Osteoblast (primary cell): ENCODE results near the gene SCARF2. TPM values are rescaled to one million over a fixed set of nuclear protein-coding genes. Genes with fewer than 3 reads are reported as not detected.
A peak's percentile ranks its signal among the peaks of the same experiment; 100 is the strongest.
"Not testable (repeated sequence)": the region's sequence is repeated elsewhere in the genome, so short reads cannot be mapped to it uniquely, and the experiment has no call there.

ENCODE experiments used
- DNase-seq: peaks from one replicate; pipeline ENCODE4 v3.0.0; 2011; ENCODE audit warnings: low spot score, mixed read lengths; ENCODE audit not compliant: insufficient read length; ENCODE audit errors: missing footprints
- H2AFZ ChIP-seq: 2 replicates; pipeline ENCODE4 v1.6.0; 2011; ENCODE audit warnings: mild to moderate bottlenecking, low read length
- H3K27ac ChIP-seq: 2 replicates; pipeline ENCODE4 v1.5.1; 2011; ENCODE audit warnings: mild to moderate bottlenecking, low read depth, low read length, moderate library complexity
- H3K27me3 ChIP-seq: 2 replicates; pipeline ENCODE4 v1.6.0; 2012; ENCODE audit warnings: mild to moderate bottlenecking, control low read depth, inconsistent platforms, low read length, moderate library complexity; ENCODE audit not compliant: insufficient read depth
- H3K36me3 ChIP-seq: 2 replicates; pipeline ENCODE4 v1.5.1; 2011; ENCODE audit warnings: mild to moderate bottlenecking, low read length, control low read depth, moderate library complexity; ENCODE audit not compliant: insufficient read depth
- H3K4me1 ChIP-seq: 2 replicates; pipeline ENCODE4 v1.5.1; 2011; ENCODE audit warnings: mild to moderate bottlenecking, low read length, control low read depth, moderate library complexity; ENCODE audit not compliant: insufficient read depth
- H3K4me2 ChIP-seq: 2 replicates; pipeline ENCODE4 v1.6.0; 2011; ENCODE audit warnings: mild to moderate bottlenecking, low read length; ENCODE audit not compliant: insufficient read depth
- H3K4me3 ChIP-seq: fragments of 200-600 bp; sonication (generic); 3 replicates; pipeline ENCODE4 v1.5.1; 2012; ENCODE audit warnings: mild to moderate bottlenecking, low read length, inconsistent platforms; ENCODE audit not compliant: insufficient read depth
- H3K79me2 ChIP-seq: 2 replicates; pipeline ENCODE4 v1.6.0; 2012; ENCODE audit warnings: mild to moderate bottlenecking, low read length, control low read depth, inconsistent platforms; ENCODE audit not compliant: insufficient read depth
- H3K9me3 ChIP-seq: 2 replicates; pipeline ENCODE4 v1.5.1; 2011; ENCODE audit warnings: low read depth, low read length, control low read depth
- H4K20me1 ChIP-seq: 2 replicates; pipeline ENCODE4 v1.6.0; 2012; ENCODE audit warnings: mild to moderate bottlenecking, low read length, control low read depth; ENCODE audit not compliant: insufficient read depth
- small RNA-seq: library from RNA; depleted of rRNA; stranded (forward); fragments of <200 nt; gene quantifications from one replicate; pipeline ENCODE3, GENCODE V24; 2012
- total RNA-seq: library from RNA; depleted of rRNA; stranded (reverse); fragments of >200 nt; gene quantifications from 2 replicates; pipeline ENCODE4 v1.2.3, GENCODE V29; 2012
- TF ChIP-seq, protein P1 (sequence below): IDR thresholded peaks from 2 replicates; pipeline ENCODE4 v1.5.1; 2011; ENCODE audit warnings: mild to moderate bottlenecking, low read depth, low read length, moderate library complexity; ENCODE audit errors: extremely low read depth

Gene SCARF2
- total RNA-seq, 1 donor, result 23.9 TPM

DNA sequence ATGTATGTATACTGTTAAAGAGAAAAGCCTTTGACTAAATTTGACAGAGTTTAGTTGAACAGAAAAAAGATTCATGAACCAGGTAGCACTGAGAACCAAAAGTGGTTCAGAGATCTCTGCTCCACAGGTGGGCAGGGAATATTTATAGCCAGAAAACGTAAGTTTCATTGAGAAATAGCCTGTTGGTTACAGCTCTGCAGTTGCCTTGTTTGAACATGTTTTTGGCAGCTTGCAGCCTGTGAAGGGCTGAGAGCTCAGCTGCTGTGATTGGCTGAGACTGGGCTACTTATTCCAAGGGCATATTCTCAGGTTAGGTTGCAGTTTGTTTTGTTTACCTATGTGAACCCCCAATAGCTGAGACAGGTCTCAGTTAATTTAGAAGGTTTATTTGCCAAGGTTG lies 57.1 kb downstream of the SCARF2 start:
- Histone ChIP-seq H4K20me1 (no peaks in the 10 kb centered on the region), H3K4me2 (no peak overlapping the region), H3K36me3 (no peaks in the 10 kb centered on the region), H3K4me3 (no peak overlapping the region), H3K27me3 (peaks cover 12% of the 10 kb centered on the region), H2AFZ (no peak overlapping the region), H3K9me3 (no peaks in the 10 kb centered on the region), H3K79me2 (no peaks in the 10 kb centered on the region), H3K27ac (no peak overlapping the region), H3K4me1 (no peaks in the 10 kb centered on the region)
- no peak for DNase-seq
- TF ChIP-seq, protein P1, sequence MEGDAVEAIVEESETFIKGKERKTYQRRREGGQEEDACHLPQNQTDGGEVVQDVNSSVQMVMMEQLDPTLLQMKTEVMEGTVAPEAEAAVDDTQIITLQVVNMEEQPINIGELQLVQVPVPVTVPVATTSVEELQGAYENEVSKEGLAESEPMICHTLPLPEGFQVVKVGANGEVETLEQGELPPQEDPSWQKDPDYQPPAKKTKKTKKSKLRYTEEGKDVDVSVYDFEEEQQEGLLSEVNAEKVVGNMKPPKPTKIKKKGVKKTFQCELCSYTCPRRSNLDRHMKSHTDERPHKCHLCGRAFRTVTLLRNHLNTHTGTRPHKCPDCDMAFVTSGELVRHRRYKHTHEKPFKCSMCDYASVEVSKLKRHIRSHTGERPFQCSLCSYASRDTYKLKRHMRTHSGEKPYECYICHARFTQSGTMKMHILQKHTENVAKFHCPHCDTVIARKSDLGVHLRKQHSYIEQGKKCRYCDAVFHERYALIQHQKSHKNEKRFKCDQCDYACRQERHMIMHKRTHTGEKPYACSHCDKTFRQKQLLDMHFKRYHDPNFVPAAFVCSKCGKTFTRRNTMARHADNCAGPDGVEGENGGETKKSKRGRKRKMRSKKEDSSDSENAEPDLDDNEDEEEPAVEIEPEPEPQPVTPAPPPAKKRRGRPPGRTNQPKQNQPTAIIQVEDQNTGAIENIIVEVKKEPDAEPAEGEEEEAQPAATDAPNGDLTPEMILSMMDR, result no peak

DNA sequence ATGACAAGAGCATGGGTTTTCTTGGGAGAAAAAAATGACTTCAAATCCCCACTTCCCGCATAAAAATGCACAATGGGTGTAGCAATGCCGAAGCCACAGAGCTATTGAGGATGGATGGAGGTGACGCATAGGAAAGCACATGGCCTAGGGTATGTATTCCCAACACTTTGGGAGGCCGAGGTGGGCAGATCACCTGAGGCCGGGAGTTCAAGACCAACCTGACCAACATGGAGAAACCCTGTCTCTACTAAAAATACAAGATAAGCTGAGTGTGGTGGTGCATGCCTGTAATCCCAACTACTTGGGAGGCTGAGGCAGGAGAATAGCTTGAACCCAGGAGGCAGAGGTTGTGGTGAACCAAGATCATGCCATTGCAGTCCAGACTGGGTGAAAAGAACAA lies 58.9 kb downstream of the SCARF2 start:
- DNase-seq, result not testable (repeated sequence)

DNA sequence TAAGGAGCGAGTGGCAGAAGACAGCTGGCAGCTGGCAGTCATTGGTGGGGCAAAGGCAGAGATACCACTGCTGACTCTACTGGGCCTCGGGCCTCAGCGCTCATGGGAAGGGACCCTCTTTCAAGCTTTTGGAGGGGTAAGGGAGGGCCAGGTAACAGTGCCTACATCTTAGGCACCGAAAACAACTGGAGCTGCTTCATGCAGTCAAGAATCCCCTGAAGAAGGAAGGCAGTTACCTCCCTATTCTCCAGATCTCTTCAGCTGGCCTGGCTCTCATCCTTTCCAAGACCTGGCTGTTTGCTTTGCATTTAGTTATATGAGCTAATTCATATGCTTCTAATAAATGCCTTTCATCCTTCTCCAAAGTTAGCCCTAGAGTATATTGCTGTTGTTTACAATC lies 59.5 kb downstream of the SCARF2 start:
- Histone ChIP-seq H3K27ac (no peak overlapping the region), H3K4me2 (no peak overlapping the region), H3K4me1 (no peaks in the 10 kb centered on the region), H3K36me3 (no peaks in the 10 kb centered on the region), H3K9me3 (no peaks in the 10 kb centered on the region), H2AFZ (no peak overlapping the region), H3K4me3 (no peak overlapping the region), H3K79me2 (no peaks in the 10 kb centered on the region), H4K20me1 (no peaks in the 10 kb centered on the region), H3K27me3 (peaks cover 6% of the 10 kb centered on the region)
- peak; percentile 1 for DNase-seq
- TF ChIP-seq, protein P1, result no peak

More for the DNA sequence above, 58.9 kb downstream of the SCARF2 start:
- H3K36me3 ChIP-seq, H3K27ac ChIP-seq, H3K4me1 ChIP-seq, H3K4me3 ChIP-seq, H3K4me2 ChIP-seq, H3K9me3 ChIP-seq, H4K20me1 ChIP-seq, H3K79me2 ChIP-seq, H3K27me3 ChIP-seq, H2AFZ ChIP-seq: not testable (repeated sequence)

DNA sequence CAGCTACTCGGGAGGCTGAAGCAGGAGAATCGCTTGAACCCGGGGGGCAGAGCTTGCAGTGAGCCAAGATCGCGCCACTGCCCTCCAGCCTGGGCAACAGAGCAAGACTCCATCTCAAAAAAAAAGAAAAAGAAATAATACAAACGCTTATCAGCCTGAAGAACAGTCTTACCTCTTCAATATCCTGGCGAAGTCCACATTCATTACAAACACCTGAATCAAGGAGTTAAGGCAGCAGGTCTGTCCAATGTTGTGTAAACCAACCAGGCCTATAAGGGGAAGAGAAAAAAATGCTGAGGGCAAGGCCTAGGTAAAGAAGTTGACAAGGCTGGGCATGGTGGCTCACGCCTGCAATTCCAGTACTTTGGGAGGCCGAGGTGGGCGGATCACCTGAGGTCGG lies 60.6 kb downstream of the SCARF2 start:
- H4K20me1 ChIP-seq, H3K9me3 ChIP-seq, H3K4me3 ChIP-seq, H3K27ac ChIP-seq, H3K79me2 ChIP-seq, H3K36me3 ChIP-seq, H3K27me3 ChIP-seq, H2AFZ ChIP-seq, H3K4me1 ChIP-seq, H3K4me2 ChIP-seq: not testable (repeated sequence)
- peak; percentile 64 for DNase-seq

DNA sequence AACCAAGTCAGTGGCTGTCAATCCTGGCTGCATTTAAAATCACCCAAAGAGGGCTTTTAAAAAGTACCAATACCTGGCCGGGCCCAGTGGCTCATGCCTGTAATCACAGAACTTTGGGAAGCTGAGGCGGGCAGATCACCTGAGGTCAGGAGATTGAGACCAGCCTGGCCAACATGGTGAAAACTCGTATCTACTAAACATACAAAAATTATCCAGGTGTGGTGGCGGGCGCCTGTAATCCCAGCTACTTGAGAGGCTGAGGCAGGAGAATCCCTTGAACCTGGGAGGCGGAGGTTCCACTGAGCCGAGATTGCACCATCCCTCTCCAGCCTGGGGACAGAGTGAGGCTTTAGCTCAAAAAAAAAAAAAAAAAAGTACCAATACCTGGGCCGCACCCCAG lies 61.3 kb downstream of the SCARF2 start:
- DNase-seq, H4K20me1 ChIP-seq, H3K27ac ChIP-seq, H3K4me1 ChIP-seq, H3K4me2 ChIP-seq, H3K4me3 ChIP-seq, H3K79me2 ChIP-seq, H3K27me3 ChIP-seq, H3K36me3 ChIP-seq, H3K9me3 ChIP-seq, H2AFZ ChIP-seq: not testable (repeated sequence)

Small RNA genes lying within 50 kb of the gene (small RNA-seq; reads per million reads assigned to genes)
- not detected for gene RF00019
- gene RN7SL812P, result not detected
- gene RNU6-225P, result not detected
- gene RNY1P9, result not detected

Other genes with a start within 250 kb of the SCARF2 start
- under 0.01 and 0.29 TPM in 2 replicates for gene RTN4R, start 169.5 kb downstream of the SCARF2 start, total RNA-seq
- 58.9 and 60.8 TPM in 2 replicates for gene DGCR6L, start 117.8 kb downstream of the SCARF2 start, total RNA-seq
- 12.4 and 13.8 TPM in 2 replicates for gene ZNF74, start 43.7 kb downstream of the SCARF2 start, total RNA-seq
- 36.9 and 46.6 TPM in 2 replicates for gene KLHL22, start 58.0 kb upstream of the SCARF2 start, total RNA-seq
- gene MED15, start 69.8 kb upstream of the SCARF2 start, total RNA-seq, result 36.9 and 49.8 TPM in 2 replicates